GM18520 (cell line): Measurements from ENCODE around the gene BCORL1.

Experiments used
- ATAC-seq: cut with Tn5 transposase; IDR thresholded peaks from one replicate; pipeline ENCODE4 v1.9.1; 2021; ENCODE audit not compliant: unreplicated experiment

The BCORL1 gene

DNA sequence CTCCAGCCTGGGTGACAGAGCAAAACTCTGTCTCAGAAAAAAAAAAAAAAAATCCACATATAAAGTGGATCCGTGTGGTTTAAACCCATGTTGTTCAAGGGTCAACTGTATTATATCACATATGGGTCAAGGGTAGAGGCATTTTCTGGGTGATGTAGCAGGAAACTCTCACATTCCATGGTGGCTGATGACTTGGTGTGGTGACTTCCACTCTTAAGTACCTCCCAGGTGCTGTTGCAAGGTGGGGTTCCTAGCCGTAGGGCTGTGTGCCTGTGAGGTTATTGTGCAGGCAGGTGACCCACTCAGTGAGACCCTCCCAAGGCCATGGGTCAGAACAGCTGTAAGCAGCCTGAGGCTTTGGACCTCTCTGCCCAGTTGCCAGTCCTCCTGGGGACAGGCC lies 110.8 kb downstream of the BCORL1 start:
- no peak for ATAC-seq

DNA sequence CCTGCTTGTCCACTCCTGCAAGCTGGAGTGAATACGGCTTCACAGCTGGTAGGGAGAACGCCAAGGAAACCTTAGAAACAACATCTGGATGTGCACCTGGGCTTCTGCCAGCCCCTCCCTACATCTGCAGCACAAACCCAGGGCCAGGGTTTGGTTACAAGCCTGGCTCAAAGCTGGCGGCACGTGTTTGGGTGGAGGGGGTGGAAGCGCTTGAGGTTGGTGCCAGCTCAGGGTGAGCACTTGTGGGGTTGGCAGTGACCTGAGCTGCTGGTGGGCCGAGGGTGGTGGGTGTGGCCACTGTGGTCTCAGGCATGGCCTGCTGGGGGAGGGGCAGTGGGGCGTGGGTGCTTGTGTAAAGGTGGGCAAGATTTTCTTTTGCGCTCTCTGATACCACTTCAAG lies 112.3 kb downstream of the BCORL1 start:
- ATAC-seq, result no peak

DNA sequence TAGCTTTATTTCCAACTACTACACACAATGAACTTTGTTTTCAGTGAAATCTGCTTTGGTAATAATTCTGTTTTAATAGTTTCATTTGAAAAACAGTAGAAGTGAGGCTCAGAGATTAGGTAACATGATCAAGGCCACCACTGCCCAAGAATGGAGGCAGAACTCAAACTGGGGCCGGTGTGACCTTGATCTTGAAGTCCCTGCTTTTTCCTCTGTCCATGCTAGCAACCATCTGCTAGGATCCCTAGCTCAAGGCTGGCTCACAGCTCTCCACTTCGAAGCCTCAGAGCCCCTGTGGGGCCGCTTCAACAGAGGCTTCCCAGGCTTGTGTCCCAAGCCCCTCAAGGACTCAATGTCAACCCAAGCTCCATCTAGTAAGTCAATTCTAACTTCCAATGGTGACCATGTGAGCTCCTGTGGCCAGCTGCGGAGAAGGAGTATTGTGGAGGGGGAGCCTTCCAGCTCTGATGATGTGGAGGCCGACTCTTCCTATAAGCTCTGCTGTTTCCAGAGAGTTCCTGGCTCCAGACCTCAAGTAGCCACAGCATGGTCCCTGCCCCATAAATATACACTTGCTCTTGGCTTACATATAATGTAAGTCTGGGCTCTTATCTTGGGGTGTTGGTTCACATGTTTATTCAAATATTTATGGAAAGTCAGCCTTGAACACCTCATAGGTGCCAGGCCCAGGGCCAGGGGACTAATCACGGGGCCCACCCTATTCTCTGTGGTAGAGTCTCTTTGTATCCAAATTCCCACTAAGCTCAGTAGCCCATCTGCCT lies 113.0 kb downstream of the BCORL1 start:
- no peak for ATAC-seq

DNA sequence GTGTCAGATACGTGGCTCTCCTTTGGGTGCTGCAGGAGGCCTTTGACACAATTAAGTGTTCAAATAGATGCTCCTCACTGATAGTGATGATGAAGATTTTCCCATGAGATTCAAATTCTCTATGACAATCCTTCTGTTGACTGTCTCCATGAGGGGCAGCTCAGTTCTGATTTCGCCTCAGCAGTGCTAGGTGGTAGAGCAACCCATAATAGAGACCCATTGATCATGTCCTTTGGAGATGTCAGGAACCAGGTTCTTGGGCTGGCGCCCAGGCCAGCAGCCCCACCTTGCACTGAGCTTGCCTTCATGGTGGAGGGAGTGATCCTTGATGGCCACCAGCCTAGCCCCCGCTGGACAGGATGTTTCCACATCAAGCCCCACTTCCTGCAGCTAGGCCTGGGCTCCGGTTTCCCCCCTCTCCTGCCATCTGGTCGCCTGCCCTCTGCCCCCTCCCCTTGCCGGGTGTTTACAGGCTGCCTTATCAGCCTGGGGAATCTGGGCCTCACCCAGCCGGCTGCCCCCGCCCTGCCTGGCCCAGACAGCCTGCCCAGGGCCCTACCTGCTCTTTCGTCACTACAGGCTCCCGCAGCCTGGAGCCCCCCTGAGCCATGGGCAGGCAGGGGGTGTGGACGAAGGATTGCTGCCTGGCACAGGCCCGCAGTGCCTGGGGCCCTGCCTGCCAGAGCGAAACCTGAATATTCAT lies 115.2 kb downstream of the BCORL1 start:
- ATAC-seq, result no peak

DNA sequence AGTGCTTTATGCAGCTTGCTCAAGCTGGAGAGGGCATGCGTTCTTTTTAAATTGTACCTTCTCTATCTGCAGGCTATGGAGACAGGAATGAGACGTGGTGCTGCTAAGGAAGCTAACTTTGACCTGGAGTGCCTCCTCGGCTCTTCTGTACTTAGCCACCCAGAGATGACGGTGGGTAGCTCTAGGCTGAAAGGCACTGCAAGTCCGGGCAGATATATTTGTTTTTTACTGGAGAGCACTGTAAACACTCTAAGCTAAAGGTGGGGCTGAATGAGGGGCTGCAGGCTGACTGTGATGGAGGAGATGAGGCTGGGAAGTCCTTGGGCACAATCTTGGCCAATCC lies 115.7 kb downstream of the BCORL1 start:
- ATAC-seq, result no peak

DNA sequence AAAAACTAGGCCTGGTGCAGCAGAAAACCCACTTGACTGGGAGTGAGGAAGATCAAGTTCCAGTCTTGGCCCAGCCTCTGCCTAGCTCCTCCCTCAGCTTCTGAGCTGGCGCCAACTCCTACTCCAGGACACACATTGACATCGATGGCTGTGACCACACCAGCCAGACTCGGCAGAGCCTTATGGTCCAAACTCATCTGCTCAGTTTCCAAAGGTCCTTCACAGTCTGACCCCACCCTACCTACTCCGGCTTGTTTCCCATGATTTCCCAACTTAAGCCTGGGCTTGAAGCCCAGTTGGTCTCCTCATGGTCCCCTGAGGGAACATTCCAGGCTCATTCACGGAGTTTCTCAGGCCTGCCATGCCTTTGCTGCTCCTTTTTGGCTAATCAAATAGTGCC lies 117.7 kb downstream of the BCORL1 start:
- ATAC-seq, result no peak

DNA sequence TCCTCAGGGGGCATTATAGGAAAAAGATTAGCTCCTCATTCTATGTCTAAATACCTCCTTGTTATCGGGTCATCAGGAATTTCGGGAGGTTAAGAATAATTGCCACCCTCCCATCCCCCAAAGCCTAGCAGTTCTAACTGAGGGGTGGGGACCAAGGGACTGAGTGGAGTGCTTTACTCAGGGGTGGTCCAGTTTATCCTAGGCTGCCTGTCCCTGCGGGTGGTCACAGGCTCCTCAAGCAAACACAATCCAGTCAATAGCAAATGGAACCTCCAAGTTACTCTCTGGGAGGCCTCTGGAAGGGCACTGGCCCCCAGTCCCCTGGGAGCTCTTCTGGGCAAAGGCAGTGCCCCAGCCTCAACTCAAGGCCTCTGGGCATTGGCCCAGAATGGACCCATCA lies 121.2 kb downstream of the BCORL1 start:
- no peak for ATAC-seq

DNA sequence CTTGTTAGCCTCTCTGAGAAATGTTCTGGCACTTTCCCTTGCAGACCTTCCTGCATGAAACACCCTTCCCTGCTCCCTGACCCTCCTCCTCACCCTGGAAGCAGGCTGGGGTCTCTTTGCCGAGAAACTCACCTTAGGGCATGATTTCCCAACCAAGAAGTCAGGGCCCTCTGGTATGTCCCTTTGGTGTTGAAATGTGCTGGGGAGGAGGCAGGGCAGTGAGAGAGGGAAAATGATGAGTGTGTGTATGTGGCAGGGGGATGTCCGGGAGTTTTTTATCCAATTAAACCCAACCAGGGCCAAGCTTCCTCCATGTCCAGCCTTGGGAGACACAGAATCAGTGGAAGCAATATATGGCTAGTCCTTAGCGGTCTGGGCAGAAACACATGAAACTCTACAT lies 122.8 kb downstream of the BCORL1 start:
- ATAC-seq, result no peak

DNA sequence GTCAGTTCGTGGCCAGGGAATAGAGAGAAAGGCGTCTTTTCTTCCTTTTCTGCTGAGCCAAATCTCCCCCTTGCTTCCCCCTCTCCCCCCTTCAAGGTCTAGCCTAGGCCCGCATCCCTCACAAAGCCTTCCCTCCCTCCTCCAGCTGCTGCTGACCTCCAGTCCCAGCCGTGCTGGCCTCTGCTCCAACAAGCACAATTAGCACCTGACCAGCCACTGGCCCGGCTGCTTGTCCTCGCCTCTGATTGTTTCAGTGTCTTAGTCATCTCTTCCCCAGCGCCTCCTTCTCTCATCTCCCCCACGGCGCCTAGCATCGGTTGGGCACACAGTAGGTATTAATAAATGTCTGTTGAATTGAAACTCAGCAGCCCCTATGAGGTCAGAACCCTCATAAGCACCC lies 123.6 kb downstream of the BCORL1 start:
- no peak for ATAC-seq
